DMS79 (cell line): ENCODE results near the gene PDIA5.
"Not testable (repeated sequence)": the region's sequence is repeated elsewhere in the genome, so short reads cannot be mapped to it uniquely, and the experiment has no call there.

Experiments used
- DNase-seq: peaks from one replicate; lab custom pipeline; 2025; lab: John Stamatoyannopoulos, UW

PDIA5 gene

GRCh38 chr3:123093696-123094095, 26.9 kb downstream of the PDIA5 start:
- DNase-seq, result no peak

GRCh38 chr3:123094516-123095313, 27.9 kb downstream of the PDIA5 start:
- DNase-seq, result no peak

- no peak for DNase-seq
Observed at GRCh38 chr3:123096126-123096525, 29.3 kb downstream of the PDIA5 start.

- no peak for DNase-seq
Observed at GRCh38 chr3:123096731-123097130, 29.9 kb downstream of the PDIA5 start.

- no peak for DNase-seq
Observed at GRCh38 chr3:123098426-123099330, 31.9 kb downstream of the PDIA5 start.

GRCh38 chr3:123099331-123100192, 32.7 kb downstream of the PDIA5 start:
- no peak for DNase-seq

GRCh38 chr3:123100193-123100776, 33.5 kb downstream of the PDIA5 start:
- no peak for DNase-seq

- DNase-seq, result no peak
Observed at GRCh38 chr3:123102249-123102648, 35.4 kb downstream of the PDIA5 start.

- DNase-seq, result no peak
Observed at GRCh38 chr3:123102826-123103225, 36.0 kb downstream of the PDIA5 start.

GRCh38 chr3:123104550-123104949, 37.7 kb downstream of the PDIA5 start:
- no peak for DNase-seq

- DNase-seq, result no peak
Observed at GRCh38 chr3:123105201-123106189, 38.7 kb downstream of the PDIA5 start.

- DNase-seq, result no peak
Observed at GRCh38 chr3:123110282-123110975, 43.6 kb downstream of the PDIA5 start.

- DNase-seq, result no peak
Observed at GRCh38 chr3:123110976-123111615, 44.3 kb downstream of the PDIA5 start.

- no peak for DNase-seq
Observed at GRCh38 chr3:123111640-123112039, 44.8 kb downstream of the PDIA5 start.

GRCh38 chr3:123112232-123112631, 45.4 kb downstream of the PDIA5 start:
- DNase-seq, result no peak

GRCh38 chr3:123112656-123113055, 45.8 kb downstream of the PDIA5 start:
- DNase-seq, result not testable (repeated sequence)

GRCh38 chr3:123113889-123114450, 47.1 kb downstream of the PDIA5 start:
- no peak for DNase-seq

GRCh38 chr3:123116116-123116515, 49.3 kb downstream of the PDIA5 start:
- DNase-seq, result no peak

GRCh38 chr3:123119388-123119787, 52.6 kb downstream of the PDIA5 start:
- no peak for DNase-seq
